Measurements from ENCODE around the gene GASK1B.

DNA sequence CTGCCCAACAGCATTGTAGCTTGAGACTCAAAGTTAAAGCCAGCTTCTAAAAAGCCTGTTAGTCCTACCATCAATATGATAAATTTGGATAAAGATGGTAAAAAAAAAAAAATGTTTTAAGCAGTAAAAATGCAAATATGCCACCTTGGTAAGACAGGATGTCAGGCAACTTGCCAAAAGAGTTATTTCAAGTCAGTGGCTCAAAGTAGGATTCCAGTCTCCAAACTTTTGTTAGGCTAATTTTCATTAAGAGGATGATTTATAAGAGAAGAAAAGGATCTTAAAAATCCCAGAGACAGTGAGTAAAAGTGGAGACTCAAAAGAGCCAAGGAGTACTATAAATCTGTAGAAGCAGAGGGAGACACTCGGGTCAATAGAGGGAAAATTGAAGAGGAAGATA is 47.5 kb downstream of the GASK1B start:
- TF ChIP-seq, protein P1, sequence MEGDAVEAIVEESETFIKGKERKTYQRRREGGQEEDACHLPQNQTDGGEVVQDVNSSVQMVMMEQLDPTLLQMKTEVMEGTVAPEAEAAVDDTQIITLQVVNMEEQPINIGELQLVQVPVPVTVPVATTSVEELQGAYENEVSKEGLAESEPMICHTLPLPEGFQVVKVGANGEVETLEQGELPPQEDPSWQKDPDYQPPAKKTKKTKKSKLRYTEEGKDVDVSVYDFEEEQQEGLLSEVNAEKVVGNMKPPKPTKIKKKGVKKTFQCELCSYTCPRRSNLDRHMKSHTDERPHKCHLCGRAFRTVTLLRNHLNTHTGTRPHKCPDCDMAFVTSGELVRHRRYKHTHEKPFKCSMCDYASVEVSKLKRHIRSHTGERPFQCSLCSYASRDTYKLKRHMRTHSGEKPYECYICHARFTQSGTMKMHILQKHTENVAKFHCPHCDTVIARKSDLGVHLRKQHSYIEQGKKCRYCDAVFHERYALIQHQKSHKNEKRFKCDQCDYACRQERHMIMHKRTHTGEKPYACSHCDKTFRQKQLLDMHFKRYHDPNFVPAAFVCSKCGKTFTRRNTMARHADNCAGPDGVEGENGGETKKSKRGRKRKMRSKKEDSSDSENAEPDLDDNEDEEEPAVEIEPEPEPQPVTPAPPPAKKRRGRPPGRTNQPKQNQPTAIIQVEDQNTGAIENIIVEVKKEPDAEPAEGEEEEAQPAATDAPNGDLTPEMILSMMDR (conservative IDR thresholded peaks at IDR 0.05 in 1 of 2, IDR thresholded peaks at IDR 0.05 in 1 of 2; ENCODE audit: extremely low read depth in 1 of 2, insufficient read depth in 1 of 2, low read depth in 1 of 2, low read length in 2 of 2) = no peak
- TF ChIP-seq EZH2 (IDR thresholded peaks at IDR 0.05; ENCODE audit: borderline replicate concordance, low read length) = no peak

Data from mammary epithelial cell (primary cell).